Stimulated activated CD4-positive, alpha-beta T cell treated with anti-CD3 and anti-CD28 coated beads, Interleukin-2, amount 100 ng/mL, for 24 hours (primary cell): Measurements from ENCODE around the gene SLC41A3.
"Not testable (repeated sequence)": the region's sequence is repeated elsewhere in the genome, so short reads cannot be mapped to it uniquely, and the experiment has no call there.

ENCODE experiments used
- DNase-seq, 2 donors: peaks; one replicate each; pipeline ENCODE4 v3.0.0-alpha.2; 2020

SLC41A3 gene

DNA sequence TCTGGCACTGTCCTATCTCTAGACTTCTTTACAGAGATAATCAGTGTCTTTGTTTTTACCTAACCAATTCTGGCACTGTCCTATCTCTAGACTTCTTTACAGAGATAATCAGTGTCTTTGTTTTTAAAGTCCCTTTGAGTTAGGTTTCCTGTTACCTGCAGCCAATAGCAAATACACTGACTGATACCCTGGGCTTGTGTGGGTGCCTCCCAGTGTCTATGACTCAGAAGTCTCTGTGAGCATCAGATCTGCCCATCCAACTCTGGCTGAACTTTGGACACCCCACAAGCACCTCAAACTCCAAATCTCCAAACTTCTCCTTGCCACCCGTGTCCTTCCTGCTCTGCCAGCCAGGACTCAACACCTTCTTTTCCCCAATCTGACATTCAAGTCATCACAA, 30.4 kb downstream of the SLC41A3 start:
- no peak for DNase-seq

DNA sequence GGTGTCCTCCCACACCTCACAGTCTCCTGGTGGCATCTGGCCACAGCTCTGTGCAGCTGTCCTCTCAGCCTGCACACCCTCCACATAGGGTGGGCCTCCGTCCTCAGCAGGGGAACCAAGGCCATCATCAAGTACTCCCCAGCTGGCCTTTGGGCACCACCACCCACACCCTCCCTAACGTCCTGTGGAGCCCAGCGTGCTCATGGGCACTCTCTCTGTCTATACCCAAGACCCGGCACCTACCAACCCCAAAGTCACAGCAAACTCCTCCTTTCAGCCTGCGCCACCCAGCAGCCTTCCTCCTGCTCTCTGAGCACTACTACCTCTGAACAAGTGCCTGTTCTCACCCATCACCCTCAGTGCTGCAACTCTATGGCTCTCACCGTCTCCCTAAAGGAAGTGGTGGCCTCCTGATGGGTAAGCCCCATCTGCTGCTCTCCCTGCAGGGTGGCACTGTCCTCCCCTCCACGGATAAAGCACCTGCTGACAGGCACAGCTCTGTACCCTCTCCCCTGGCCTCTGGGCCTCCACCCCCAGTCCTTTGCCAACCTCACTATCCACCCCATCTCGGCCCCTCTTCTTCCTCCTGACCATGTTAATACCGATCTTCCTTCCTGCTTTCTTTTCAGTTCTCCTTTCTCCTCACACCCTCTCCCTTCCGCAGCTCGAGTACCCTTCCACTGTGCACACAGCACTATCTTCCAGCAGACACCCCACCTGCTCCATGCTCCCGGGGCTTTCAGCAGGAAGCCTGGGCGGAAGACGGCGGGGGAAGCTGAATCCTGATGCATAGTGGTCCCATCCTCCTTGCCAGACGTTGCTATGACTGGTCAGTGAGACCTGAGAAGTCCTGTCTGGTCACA, 31.5 kb downstream of the SLC41A3 start:
- DNase-seq = no peak

DNA sequence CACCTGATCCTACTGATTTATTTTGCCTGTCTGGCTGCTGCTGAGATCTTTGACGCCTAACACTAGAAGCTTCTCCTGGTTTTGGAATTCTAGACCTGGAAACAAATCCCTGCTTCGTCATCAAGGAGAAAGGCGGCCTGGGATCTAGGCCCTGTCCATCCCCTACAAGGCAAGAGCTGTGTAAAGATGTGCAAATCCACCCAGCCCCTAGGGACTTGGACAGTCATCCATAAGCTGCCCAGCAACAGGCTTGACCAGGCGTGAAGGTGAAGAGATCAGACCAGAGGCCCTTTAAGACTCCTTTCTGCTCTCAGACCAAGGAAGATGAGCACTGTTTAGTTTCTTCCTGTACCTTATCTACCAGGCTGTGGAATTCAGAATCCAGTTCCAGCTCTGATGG, 32.2 kb downstream of the SLC41A3 start:
- no peak for DNase-seq

DNA sequence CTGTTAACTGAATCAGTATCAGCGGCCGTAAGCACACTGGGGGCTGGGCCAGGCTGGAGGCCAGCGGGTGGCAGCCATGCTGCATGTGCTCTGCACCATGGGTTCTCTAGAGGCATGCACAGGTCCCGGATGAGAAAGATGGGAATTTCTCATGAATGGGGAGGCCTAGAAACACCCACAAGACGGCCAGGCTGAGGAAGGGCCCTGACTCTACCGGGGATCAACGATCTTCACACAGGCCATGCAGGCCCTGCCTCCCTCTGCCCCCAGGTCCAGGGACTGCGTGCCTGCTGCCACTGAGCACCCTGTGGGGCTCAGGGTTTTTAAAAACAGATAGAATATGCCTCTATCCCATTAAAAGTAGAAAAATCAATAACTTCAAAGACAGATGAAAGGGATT, 32.7 kb downstream of the SLC41A3 start:
- no peak for DNase-seq

DNA sequence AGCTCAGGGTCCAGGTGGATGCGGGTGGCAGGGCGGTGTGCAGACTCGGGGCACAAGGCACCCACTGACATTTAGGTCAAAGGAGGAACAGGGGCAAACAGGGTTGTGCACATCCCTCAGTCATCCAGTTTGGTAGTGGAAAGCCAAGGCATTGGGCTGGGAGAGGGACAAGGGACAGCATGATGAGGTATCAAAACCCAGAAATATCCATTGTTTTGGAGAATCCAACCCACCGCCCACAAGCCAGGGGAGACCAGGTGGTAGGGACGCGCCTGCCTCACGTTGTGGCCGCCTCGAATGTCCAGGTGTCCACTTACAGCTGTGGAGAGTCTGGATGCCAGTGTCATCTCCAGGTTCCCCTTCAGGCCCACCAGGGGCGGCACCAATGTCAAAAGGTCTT, 33.3 kb downstream of the SLC41A3 start:
- DNase-seq = no peak

DNA sequence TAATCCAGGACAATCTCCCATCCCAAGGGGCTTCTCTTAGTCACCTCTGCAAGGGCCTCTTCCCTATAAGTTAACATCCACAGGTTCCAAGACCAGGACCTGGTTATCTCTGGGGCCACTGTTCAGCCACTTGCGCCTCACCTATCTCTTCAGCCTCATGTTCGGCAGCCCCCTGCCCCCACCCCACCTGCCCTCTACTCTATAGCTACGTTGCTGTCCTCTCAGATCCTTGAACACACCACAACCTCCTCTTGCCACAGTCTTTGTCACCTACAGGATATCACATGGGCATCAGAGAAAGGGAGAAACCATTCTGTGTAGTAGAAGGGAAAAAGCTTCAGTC, 33.9 kb downstream of the SLC41A3 start:
- no peak for DNase-seq

DNA sequence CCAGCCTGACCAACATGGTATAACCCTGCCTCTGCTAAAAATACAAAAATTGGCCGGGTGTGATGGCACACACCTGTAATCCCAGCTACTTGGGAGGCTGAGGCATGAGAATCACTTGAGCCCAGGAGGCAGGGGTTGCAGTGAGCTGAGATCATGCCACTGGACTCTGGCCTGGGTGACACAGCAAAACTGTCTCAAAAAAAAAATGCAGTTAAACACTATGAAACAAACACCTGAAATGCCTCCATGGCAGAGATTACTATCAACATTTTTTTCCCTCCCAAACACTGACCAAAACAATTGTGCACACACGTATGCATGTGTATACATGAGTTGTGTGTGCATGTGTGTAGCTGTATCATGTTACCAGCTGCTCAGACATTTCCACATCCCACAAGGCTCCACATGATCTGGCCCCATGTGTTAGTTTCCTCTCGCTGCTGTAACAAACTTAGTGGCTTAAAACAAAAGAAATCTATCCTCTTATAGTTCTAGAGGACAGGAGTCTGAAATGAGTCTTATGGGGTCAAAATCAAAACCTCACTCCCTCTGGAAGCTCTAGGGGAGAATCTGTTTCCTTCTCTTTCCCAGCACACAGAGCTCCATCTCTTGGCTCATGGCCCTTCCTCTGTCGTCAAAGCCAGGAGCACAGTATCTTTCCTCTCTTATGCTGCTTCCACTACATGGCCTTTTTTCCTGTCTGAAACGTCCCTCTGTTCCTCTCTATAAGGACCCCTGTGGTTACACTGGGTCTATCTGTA, 34.5 kb downstream of the SLC41A3 start:
- DNase-seq = no peak

DNA sequence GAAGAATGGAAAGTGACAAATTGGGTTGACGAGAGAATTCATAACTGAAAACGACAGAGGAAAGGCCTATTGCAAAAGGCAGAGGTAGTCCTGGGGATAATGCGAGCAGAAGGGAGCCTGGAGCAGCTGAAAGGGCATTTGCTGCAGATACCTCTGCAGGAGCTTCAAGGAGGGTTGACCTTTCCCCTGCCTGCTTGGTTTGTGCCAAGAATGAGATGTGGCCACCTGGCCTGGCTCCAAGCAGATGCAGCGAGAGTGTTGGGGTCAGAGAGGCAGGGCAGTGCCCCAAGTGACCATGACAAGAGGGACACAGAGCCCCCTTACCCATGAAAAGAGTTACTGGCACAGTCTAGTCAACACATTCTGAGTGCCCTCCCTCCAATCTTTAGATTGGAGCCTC, 43.5 kb downstream of the SLC41A3 start:
- no peak for DNase-seq

DNA sequence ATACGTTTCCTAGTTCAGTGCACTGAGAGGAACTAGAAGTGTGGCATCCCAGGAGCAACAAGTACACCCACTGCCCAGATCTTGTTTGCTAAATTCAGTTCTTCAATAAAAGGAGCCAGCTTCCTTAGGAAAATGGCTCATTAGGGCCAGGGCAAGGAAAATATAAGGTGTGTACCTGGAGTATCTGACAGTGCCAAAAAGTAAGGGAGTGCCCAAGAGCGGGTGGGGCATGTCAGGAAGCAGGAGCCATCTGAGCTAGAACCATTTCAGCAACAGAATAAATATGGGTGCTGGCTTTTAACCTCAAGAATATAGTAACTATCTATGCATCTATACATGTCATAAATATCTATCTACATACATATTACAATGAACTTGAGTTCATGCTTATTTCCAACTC, 44.1 kb downstream of the SLC41A3 start:
- DNase-seq = no peak

DNA sequence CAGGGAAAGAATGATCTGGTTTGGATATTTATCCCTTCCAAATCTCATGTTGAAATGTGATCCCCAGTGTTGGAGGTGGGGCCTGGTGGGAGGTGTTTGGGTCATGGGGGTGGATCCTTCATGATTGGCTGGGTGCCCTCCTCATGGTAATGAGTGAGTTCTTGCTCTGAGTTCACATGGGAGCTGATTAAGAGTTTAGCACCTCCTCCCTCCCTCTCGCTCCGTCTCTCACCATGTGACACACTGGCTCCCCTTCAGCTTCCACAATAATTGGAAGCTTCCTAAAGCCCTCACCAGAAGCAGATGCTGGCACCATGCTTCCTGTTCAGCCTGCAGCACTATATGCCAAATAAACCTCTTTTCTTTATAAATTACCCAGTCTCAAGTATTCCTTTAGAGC, 45.1 kb downstream of the SLC41A3 start:
- DNase-seq = not testable (repeated sequence)

DNA sequence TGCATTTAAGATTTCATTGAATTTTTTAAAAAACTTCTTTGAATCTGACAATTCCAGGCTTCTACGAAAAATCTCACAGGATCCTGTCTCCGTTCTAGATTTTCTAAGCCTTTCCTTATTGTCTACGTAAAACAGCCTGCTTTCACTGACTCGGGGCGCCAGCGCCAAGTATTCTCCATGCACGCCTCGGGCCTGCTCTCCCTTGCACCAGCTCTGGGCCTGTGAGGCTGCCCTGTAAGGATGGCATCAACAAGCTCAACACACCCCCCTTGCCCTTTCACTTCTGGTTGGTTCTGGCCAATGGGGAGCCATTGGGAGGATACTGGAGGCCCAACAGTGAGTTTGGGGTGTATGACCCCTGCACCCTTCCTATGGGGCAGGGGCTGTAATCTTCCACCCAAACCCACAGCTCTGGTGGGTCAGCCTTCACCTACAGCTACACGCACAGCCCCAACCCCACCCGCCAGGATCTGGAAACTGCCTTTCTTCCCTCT, 47.8 kb downstream of the SLC41A3 start:
- DNase-seq = no peak

DNA sequence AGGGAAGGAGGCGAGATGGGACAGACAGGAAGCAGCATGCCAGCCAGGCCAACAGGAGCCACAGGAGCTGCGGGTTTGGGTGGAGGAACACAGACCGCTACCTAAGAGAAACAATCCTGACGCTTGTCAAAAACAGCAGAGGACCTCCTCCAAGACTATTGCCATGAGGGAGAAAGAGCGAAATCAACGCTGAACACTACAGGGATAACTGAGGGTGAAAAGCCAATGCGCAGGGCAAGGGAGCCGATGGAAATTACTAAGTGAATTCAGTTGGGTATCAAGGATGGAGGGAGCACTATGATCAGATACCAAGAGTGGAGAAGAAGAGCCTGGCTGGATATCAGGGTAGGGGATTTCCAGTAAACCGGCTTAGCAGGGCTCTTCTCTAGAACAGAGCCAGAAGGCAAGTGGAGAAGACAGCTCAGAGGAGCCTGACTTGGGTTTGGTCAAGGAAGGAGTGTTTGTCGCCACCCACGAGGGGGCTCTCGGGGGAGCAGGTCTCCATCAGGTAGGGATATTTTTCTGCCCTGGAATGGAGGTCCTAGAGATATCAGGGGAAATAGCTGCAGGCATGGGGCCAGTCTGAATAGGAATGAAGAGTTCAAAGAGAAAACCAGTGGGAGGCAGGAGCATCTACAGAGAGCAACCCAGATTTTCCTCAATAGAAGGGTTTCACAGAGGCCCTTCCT, 48.4 kb downstream of the SLC41A3 start:
- no peak for DNase-seq

DNA sequence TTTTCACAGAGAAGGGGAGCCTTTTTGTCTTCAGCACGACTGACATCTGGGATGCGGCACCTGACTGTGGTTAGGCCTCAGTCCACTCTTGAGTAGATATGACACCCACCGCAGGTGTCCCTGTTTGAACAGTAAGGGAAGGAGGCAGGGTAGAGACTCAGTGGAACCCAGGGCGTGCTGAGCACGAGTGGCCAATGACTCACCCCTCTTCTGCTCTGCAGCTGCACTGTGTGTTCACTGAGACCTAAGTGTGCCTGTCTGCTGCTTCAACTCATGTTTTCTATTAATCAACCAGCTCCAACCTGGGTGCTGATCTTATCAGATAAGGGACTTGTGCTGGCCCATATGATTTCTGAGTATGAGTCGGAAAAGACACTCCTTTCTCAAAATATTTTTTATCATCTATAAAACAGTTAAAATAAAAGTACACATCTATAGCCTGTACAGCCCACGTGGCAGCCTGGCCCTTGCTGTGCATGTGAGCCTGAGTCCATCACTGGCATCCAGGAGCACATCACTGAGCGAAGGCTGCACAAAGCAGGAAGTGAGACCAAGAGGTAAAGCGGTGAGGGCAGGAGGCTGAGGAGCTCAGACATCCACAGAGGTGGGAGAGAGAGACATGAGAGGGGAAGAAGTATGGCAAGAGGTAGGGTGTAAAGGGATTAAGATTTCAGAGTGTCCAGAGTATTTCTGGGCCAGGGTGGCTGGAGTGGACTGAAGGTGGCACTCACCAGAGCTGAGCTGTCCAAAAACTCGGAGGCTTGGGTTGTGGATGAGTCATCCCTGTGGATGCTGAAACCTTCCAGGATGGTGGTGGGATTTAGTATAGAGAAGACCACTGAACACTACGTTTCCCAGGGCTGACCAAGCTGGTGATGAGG, 49.2 kb downstream of the SLC41A3 start:
- DNase-seq = no peak

DNA sequence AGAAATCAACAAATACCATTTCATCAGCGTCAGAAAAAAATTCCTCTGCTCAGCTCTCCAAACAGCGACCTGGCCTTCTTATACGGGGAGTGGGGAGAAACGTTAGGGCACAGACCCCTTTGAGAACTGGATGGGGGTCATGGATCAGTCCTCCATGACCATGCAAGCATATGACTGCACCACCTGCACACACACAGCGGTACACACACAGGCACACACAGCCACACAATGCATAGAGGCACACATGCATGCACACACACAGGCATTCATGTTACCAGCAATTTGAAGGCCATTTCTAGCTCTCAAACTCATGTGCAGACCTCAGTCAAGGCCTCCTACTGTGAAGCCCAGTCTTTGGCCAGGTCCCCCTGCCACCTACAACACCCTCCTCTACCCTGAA, 50.2 kb downstream of the SLC41A3 start:
- DNase-seq = no peak

DNA sequence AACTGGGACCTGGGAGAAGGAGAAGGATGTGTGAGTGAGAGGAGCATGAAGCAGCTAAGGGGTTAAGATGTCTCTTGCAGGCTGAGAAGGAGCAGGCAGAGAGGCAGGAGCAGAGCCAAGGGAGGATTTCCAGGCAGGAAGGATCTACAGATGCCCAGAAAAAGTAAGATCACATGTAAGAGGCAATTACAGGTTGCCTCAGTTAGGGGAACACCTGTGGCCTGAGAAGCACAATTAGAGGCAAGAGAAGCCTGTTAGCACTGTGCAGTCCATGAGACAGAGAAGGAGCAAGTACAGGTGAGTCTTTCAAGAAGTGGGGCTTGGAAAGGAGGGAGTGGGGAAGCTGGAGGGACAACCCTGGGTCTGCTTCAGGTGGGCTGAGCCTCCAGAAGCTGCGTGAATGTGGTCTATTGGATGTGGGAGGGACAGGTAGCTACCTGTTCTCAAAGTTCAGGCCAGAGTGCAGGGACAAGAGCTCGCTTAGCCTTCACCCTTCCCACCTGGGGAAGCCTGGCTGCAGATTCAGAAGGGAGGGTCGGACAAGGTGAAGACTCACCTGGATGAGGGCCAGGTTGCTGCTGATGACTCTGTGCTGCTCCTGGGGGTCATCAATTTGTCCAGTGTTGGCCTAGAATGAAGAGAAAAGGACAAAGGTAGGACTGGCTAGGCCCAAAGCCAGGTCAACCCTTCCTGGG, 50.7 kb downstream of the SLC41A3 start:
- DNase-seq = no peak

DNA sequence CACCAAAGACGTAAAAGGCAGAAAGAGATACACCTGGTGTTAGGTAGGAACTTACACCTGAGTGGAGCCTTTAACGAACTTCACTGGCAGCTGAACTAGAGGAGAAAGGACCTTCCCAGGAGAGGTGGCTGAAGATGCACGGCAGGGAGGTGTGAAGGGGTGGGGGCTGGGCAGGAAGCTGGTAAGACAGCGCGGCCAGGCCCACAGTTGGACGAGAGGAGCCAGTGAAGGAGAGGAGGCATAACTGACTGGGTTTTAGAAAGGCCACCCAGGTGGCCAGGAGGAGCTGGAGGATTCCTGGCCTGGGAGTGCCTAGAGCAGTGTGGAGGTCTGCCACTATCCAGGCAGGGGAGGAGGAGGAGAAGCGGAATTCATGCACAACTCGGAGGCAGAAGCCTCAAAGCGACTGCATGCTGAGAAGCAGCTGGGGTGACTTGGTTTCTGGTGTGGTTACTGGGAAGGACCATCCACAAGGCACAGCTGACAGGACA, 51.9 kb downstream of the SLC41A3 start:
- DNase-seq = no peak

DNA sequence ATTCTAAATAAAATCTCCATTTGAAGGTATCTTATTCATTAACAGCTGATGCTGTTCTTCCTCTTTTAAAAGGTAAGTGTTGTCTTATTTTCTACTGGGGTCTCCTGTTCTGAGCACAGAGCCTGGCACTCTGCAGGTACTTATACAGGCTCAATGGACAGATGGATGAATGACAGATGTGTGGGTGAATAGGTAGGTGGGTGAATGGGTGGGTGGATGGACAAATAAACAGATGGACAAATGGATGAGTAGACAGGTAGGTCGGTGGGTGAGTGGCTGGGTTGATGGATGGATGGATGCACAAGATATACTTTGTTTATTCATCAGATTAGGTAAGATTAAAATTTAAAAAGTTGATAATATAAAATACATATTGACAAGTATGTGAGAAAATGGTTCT, 53.5 kb downstream of the SLC41A3 start:
- no peak for DNase-seq

DNA sequence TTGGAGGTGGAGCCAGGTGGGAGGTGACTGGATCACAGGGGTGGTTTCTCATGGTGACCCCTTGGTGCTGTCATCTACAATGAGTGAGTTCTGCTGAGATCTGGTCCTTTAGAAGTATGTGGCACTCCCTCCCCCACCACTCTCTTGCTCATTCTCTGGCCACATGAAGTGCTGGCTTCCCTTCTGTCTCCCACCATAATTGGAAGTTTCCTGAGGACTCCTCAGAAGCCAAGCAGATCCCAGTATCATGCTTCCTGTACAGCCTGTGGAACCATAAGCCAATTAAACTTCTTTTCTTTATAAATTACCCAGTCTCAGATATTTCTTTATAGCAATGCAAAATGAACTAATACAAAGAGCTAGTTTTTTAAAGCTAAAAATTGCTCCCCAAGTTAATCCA, 54.7 kb downstream of the SLC41A3 start:
- DNase-seq = no peak

DNA sequence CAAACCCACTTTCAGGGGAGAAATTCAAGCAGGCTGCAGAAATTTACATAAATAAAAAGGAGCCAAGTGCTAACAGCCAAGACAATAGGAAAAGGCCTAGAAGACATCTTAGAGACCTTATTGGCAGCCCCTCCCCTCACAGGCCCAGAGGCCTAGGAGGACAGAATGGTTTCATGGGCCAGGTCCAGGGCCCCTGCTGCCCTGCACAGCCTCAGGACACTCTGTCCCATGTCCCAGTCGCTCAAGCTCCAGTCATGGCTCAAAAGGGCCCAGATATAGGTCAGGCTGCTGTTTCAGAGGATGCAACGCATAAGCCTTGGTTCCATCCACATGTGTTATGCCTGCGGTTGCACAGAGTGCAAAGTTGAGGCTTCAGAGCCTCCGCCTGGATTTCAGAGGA, 55.8 kb downstream of the SLC41A3 start:
- no peak for DNase-seq

DNA sequence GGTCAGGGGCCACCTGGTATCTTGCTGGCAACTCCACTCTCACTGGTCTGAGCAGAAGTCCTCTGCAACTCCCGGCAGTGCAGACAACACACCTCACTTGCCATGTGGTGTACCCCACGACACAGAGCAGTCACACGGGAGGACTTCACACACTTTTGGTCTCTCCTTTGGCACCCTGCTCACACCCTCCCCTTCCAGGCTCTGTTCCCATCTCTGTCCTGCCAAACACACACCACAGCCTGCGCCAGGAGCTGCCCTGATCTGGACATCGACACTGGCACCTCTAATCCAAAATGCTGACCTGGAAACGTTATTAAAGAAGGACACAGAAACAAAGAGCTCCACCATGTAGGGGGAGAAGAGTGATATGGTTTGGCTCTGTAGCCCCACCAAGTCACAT, 57.2 kb downstream of the SLC41A3 start:
- DNase-seq = no peak

DNA sequence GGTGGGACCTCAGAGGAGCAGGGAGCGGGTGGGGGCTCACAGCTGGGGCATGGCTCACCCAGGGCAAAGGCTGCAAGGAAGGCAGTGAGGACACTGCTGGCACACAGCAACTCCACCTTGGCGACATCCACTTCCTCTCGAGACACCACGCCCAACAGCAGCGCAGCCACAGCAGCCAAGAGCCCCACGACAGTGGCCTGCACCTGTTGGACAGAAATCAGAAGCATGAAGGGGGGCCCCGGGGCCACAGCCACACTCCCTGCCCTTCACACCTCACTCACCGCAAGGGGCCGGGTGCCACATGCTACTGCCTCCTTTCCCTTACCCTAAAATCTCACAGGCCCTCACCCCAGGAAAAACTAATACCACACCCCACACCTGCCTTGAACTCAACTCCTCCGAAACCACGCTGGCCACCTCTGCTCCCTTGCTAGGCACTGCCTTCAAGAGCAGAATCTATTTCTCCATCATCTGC, 57.6 kb downstream of the SLC41A3 start:
- no peak for DNase-seq

DNA sequence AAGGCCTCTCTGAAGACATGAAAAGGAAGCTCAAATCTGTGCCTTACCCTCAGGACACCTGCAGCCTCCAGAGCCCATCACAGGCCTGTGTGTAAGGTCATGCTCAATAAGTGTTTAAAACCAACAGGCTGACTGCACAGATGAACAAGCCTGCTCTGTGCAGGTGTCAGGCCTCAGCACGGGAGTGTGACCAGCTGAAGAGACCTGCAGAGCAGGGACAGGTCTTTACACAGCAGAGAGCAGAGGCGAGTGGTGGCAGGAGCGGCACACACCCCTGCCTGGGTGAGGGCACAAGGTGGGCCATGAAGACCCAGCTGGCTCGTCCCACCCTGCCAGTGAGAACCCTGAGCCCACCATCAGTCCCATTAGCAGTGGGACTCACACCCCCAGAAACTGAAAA, 58.1 kb downstream of the SLC41A3 start:
- DNase-seq = no peak
